MM.1S (cell line): ENCODE measurements around the gene ZIC2.

Source experiments
- DNase-seq: peaks from one replicate; pipeline ENCODE4 v3.0.0-alpha.2; 2015
- H2AFZ ChIP-seq: fragments of 300-600 bp; sonication (generic); 2 replicates; pipeline ENCODE4 v1.6.0; 2016; ENCODE audit warnings: antibody characterized with exemption, low read length
- H3F3A ChIP-seq: fragments of 300-600 bp; sonication (generic); 2 replicates; pipeline ENCODE4 v1.6.1; 2016; ENCODE audit warnings: mild to moderate bottlenecking, antibody characterized with exemption, low read length, moderate library complexity, mixed read lengths; ENCODE audit not compliant: insufficient read depth
- H3K27ac ChIP-seq: fragments of 300-600 bp; sonication (generic); 2 replicates; pipeline ENCODE4 v1.5.1; 2016; ENCODE audit warnings: mild to moderate bottlenecking, low read length
- H3K27me3 ChIP-seq: fragments of 300-600 bp; sonication (generic); replicated peaks from 2 replicates; pipeline ENCODE4 v1.6.0; 2016; ENCODE audit warnings: low read length; ENCODE audit not compliant: insufficient read depth
- H3K36me3 ChIP-seq: fragments of 300-600 bp; sonication (generic); replicated peaks from 2 replicates; pipeline ENCODE4 v1.6.1; 2016; ENCODE audit warnings: mild to moderate bottlenecking, low read length, mixed read lengths; ENCODE audit not compliant: insufficient read depth
- H3K4me1 ChIP-seq: fragments of 300-600 bp; sonication (generic); 2 replicates; pipeline ENCODE4 v1.6.1; 2016; ENCODE audit warnings: low read length, mixed read lengths
- H3K4me2 ChIP-seq: fragments of 300-600 bp; sonication (generic); 2 replicates; pipeline ENCODE4 v1.6.0; 2016; ENCODE audit warnings: low read depth, low read length
- H3K4me3 ChIP-seq: fragments of 300-600 bp; sonication (generic); 2 replicates; pipeline ENCODE4 v1.5.1; 2016; ENCODE audit warnings: low read length, mixed read lengths
- H3K79me2 ChIP-seq: fragments of 300-600 bp; sonication (generic); 2 replicates; pipeline ENCODE4 v1.6.1; 2016; ENCODE audit warnings: mixed run types, low read length, mixed read lengths
- H3K9ac ChIP-seq: fragments of 300-600 bp; sonication (generic); 2 replicates; pipeline ENCODE4 v1.6.1; 2016; ENCODE audit warnings: low read length, mixed read lengths
- H3K9me2 ChIP-seq: fragments of 300-600 bp; sonication (generic); replicated peaks from 2 replicates; pipeline ENCODE4 v1.6.1; 2016; ENCODE audit warnings: mild to moderate bottlenecking, low read length, mixed read lengths; ENCODE audit not compliant: insufficient read depth
- H3K9me3 ChIP-seq: fragments of 300-600 bp; sonication (generic); replicated peaks from 2 replicates; pipeline ENCODE4 v1.6.1; 2016; ENCODE audit warnings: mild to moderate bottlenecking, low read length, mixed read lengths; ENCODE audit not compliant: insufficient read depth
- H4K20me1 ChIP-seq: fragments of 300-600 bp; sonication (generic); 2 replicates; pipeline ENCODE4 v1.6.1; 2016; ENCODE audit warnings: mild to moderate bottlenecking, low read length, moderate library complexity, mixed read lengths; ENCODE audit not compliant: insufficient read depth
- EZH2 ChIP-seq: fragments of 300-600 bp; sonication (generic); optimal IDR thresholded peaks from 2 replicates; pipeline ENCODE3; 2017; ENCODE audit warnings: low read depth, mild to moderate bottlenecking, antibody characterized with exemption, low read length, mixed read lengths
- EZH2phosphoT487 ChIP-seq: fragments of 300-600 bp; sonication (generic); IDR thresholded peaks from 2 replicates; pipeline ENCODE4 v1.6.1; 2018; ENCODE audit warnings: antibody characterized with exemption, low read length
- TF ChIP-seq, protein P1 (sequence below): fragments of 300-600 bp; sonication (generic); IDR thresholded peaks from 2 replicates; pipeline ENCODE4 v1.5.1; 2016; ENCODE audit warnings: antibody characterized with exemption, low read length, mixed read lengths

The ZIC2 gene

DNA sequence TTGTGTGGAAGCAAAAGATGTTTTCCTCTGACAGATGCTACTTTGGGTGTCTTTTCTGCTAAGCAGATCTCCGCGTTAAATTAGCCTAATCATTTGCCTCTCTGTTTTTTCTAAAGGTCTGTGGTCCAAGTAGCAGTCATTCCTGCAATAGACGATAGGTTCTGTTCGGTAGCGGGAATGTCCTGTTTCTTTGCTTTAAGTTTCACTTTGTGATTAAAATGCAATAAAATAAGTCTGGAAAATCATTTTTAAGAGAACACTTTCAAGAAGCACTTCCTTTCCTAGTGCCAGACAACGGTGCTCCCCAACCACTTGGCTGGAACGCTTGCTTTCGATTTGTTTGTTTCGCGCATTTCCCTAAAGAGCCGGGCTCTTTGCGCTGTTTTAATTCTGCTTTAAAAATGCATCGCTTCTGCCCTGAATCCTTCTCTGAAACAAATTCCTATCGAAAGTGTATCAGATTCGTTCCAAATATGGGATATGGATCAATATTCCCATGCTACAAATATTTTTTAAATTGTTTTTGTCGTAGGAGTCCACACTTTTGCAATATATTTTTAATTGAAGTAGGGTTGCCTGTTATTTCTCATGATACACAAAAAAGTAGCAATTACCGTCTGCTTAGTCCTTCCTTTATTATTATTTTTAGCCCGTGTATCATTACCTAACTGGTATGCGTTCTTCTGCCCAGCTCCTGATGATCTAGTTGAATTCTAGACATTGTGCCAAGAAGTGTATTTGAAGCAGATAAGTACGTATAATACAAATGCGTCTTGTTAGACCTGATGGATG, 14.2 kb downstream of the ZIC2 start:
- Histone ChIP-seq H4K20me1 (no peaks in the 10 kb centered on the region), H3K9ac (no peak overlapping the region), H3K36me3 (no peaks in the 10 kb centered on the region), H3K4me1 (no peaks in the 10 kb centered on the region), H3F3A (no peaks in the 10 kb centered on the region), H3K9me2 (no peaks in the 10 kb centered on the region), H3K9me3 (no peaks in the 10 kb centered on the region), H3K27me3 (no peaks in the 10 kb centered on the region), H3K4me2 (no peak overlapping the region), H3K4me3 (no peak overlapping the region), H3K27ac (no peak overlapping the region), H2AFZ (no peak overlapping the region), H3K79me2 (no peaks in the 10 kb centered on the region)
- TF ChIP-seq, protein P1, sequence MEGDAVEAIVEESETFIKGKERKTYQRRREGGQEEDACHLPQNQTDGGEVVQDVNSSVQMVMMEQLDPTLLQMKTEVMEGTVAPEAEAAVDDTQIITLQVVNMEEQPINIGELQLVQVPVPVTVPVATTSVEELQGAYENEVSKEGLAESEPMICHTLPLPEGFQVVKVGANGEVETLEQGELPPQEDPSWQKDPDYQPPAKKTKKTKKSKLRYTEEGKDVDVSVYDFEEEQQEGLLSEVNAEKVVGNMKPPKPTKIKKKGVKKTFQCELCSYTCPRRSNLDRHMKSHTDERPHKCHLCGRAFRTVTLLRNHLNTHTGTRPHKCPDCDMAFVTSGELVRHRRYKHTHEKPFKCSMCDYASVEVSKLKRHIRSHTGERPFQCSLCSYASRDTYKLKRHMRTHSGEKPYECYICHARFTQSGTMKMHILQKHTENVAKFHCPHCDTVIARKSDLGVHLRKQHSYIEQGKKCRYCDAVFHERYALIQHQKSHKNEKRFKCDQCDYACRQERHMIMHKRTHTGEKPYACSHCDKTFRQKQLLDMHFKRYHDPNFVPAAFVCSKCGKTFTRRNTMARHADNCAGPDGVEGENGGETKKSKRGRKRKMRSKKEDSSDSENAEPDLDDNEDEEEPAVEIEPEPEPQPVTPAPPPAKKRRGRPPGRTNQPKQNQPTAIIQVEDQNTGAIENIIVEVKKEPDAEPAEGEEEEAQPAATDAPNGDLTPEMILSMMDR: no peak
- TF ChIP-seq EZH2phosphoT487: no peak
- DNase-seq: no peak

DNA sequence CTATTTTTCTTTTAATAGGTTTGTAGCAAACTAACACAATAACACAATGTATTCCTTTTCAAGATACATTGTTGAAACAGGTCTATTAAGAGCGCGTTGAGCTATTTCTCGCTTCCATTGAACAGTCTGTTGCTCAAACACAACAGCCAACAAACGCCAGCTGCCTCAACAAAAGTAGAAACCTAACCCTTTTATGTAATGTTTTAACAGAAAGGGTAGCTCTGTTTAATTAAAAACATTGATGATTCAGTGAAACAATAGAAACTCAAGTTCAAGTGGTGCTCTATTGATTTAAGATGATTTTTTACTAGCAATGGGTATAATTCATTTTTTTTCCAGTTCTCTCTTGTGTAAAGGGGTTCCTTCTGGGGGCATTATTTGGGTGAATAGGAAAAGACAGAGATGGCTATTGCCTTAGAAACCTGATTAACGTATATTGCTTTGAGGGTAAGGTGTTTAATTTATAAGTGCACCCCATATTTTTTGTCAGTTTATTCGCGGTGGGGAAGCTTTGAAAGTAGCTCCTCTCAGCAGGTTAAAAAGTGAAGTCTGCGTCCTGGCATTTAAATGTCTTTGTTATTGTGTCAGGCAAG, 14.9 kb downstream of the ZIC2 start:
- Histone ChIP-seq H3K36me3 (no peaks in the 10 kb centered on the region), H3K27me3 (no peaks in the 10 kb centered on the region), H2AFZ (no peak overlapping the region), H3K9ac (no peak overlapping the region), H3K79me2 (no peaks in the 10 kb centered on the region), H3K9me2 (no peaks in the 10 kb centered on the region), H3K4me3 (no peak overlapping the region), H3K4me2 (no peak overlapping the region), H3K4me1 (no peaks in the 10 kb centered on the region), H3K9me3 (no peaks in the 10 kb centered on the region), H4K20me1 (no peaks in the 10 kb centered on the region), H3F3A (no peaks in the 10 kb centered on the region), H3K27ac (no peak overlapping the region)
- TF ChIP-seq, protein P1: no peak
- no peak for TF ChIP-seq EZH2
- TF ChIP-seq EZH2phosphoT487: no peak
- no peak for DNase-seq

DNA sequence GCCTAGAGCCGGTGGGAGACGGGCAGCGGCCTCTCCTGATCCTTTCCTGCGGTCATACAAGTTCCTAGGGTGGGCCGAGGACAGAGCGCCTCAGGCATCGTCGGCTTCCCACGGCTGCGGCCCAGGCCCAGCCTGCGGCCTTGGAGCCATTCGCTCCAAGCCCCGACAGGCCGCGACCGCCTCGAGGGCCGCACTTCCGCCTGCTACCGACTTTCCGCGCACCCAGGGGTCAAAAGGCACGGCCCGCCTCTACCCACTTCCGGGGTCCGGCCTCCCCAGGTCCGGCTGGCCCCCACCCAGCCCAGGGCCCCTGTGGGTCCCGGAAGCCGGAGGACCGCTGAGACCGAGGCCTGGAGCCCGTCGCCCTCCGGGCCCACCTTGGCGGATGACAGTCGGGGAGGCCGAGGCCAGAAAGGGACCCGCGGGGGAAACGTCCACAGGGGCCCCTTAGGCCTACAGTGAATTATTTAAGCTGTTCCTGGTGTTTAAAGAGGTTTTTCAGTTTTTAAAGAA, 16.2 kb downstream of the ZIC2 start:
- Histone ChIP-seq H3K4me1 (no peaks in the 10 kb centered on the region), H3F3A (no peaks in the 10 kb centered on the region), H3K27me3 (no peaks in the 10 kb centered on the region), H2AFZ (no peak overlapping the region), H3K9me3 (no peaks in the 10 kb centered on the region), H3K9ac (no peak overlapping the region), H3K4me3 (no peak overlapping the region), H3K9me2 (no peaks in the 10 kb centered on the region), H3K4me2 (no peak overlapping the region), H3K27ac (no peak overlapping the region), H4K20me1 (no peaks in the 10 kb centered on the region), H3K79me2 (no peaks in the 10 kb centered on the region), H3K36me3 (no peaks in the 10 kb centered on the region)
- DNase-seq: no peak
- TF ChIP-seq, protein P1: no peak
- TF ChIP-seq EZH2phosphoT487 (no peak), EZH2 (no peak)
